HUES48 (cell line): ENCODE measurements around the gene CRACR2A.

Source experiments
- H3K27ac ChIP-seq: one replicate; pipeline ENCODE4 v1.7.0; 2013; ENCODE audit warnings: low read depth, low read length, inconsistent platforms
- H3K27me3 ChIP-seq: 2 replicates; pipeline ENCODE4 v1.6.1; 2013; ENCODE audit warnings: mild to moderate bottlenecking, low read length; ENCODE audit not compliant: control insufficient read depth, insufficient read depth
- H3K36me3 ChIP-seq: 2 replicates; pipeline ENCODE4 v1.6.1; 2013; ENCODE audit warnings: low read length; ENCODE audit not compliant: control insufficient read depth, insufficient read depth
- H3K4me1 ChIP-seq: 2 replicates; pipeline ENCODE4 v1.6.1; 2013; ENCODE audit warnings: mild to moderate bottlenecking, low read length; ENCODE audit not compliant: control insufficient read depth, insufficient read depth
- H3K4me3 ChIP-seq: 2 replicates; pipeline ENCODE4 v1.5.1; 2013; ENCODE audit warnings: mild to moderate bottlenecking, low read depth, low read length
- H3K9ac ChIP-seq: 2 replicates; pipeline ENCODE4 v1.6.1; 2013; ENCODE audit warnings: mild to moderate bottlenecking, low read depth, low read length, moderate library complexity
- H3K9me3 ChIP-seq: 2 replicates; pipeline ENCODE4 v1.6.1; 2013; ENCODE audit warnings: low read length; ENCODE audit not compliant: control insufficient read depth, insufficient read depth

Gene CRACR2A

GRCh38 chr12:3602488-3602887 is 150.4 kb downstream of the CRACR2A start:
- H3K36me3 ChIP-seq: no peaks in the 10 kb centered on the region
- H3K4me3 ChIP-seq: no peak overlapping the region
- no peaks in the 10 kb centered on the region for H3K9me3 ChIP-seq
- peaks cover 57% of the 10 kb centered on the region for H3K4me1 ChIP-seq
- no peak overlapping the region for H3K9ac ChIP-seq
- H3K27ac ChIP-seq: no peak overlapping the region
- peaks cover 26% of the 10 kb centered on the region for H3K27me3 ChIP-seq

GRCh38 chr12:3601461-3602150 is 151.3 kb downstream of the CRACR2A start:
- no peaks in the 10 kb centered on the region for H3K36me3 ChIP-seq
- peaks cover 17% of the 10 kb centered on the region for H3K27me3 ChIP-seq
- H3K9me3 ChIP-seq: no peaks in the 10 kb centered on the region
- no peak overlapping the region for H3K27ac ChIP-seq
- no peak overlapping the region for H3K4me3 ChIP-seq
- H3K4me1 ChIP-seq: peaks cover 49% of the 10 kb centered on the region
- H3K9ac ChIP-seq: no peak overlapping the region

- Histone ChIP-seq H3K27me3 (peaks cover 10% of the 10 kb centered on the region), H3K36me3 (no peaks in the 10 kb centered on the region), H3K27ac (no peak overlapping the region), H3K9me3 (no peaks in the 10 kb centered on the region), H3K4me3 (no peak overlapping the region), H3K4me1 (peaks cover 42% of the 10 kb centered on the region), H3K9ac (no peak overlapping the region)
Observed at GRCh38 chr12:3600951-3601350, 152.0 kb downstream of the CRACR2A start.

GRCh38 chr12:3600039-3600720 is 152.7 kb downstream of the CRACR2A start:
- Histone ChIP-seq H3K27me3 (peaks cover 4% of the 10 kb centered on the region; the same call in 1 of the 2 replicates), H3K36me3 (no peaks in the 10 kb centered on the region), H3K9ac (no peak overlapping the region), H3K4me1 (peaks cover 35% of the 10 kb centered on the region; the same call in 1 of the 2 replicates), H3K4me3 (no peak overlapping the region), H3K9me3 (no peaks in the 10 kb centered on the region), H3K27ac (peak overlapping the region; percentile 31)

DNA sequence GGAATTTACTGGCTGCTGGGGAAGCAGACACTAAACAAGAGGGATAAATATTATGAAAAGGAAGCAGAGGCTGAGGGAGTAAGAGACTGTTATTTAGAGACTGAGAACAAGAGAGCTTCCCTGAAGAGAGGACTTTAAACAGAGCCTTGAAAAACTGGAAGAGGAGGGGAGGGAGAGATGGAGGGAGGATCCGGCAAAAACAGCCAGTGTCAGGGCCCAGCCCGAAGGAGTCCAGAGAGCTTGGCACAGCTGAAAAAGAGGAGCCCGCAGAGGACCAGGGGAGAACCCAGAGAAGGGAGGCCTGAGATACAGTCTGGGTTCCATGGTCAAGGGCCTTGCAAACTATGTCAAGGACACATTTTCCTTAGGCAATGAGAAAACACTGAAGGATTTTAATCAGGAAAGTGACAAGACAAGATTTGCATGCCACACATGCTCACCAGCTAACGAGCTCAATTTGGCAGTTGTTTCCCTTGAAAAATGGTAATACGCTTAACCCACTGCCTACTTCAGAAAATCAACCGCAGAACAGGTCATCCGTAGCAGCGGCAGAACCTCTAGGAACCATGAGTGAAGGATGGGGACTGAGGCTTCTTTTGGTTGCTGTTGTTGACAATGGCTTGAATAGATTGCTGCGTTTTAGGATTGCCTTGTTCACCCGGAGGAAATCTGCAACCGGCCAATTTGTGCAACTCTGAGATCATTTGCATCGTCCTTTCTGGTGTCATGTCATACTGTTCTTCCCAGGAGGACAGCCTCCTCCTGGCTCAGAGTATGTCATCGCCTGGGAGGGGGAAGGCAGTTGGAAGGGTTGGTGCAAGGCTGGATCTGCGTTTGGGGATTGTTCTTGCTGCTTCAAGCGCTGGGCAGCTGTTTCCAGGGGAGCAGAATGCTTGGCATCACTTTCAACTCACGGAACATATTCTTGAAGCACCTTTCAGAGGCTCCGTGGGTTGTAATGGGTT is 153.7 kb downstream of the CRACR2A start:
- H3K27me3 ChIP-seq: peaks cover 4% of the 10 kb centered on the region; the same call in 1 of the 2 replicates
- H3K9ac ChIP-seq: no peak overlapping the region
- H3K36me3 ChIP-seq: no peaks in the 10 kb centered on the region
- no peaks in the 10 kb centered on the region for H3K9me3 ChIP-seq
- peaks cover 25% of the 10 kb centered on the region; the same call in 1 of the 2 replicates for H3K4me1 ChIP-seq
- H3K4me3 ChIP-seq: no peak overlapping the region
- H3K27ac ChIP-seq: no peak overlapping the region

DNA sequence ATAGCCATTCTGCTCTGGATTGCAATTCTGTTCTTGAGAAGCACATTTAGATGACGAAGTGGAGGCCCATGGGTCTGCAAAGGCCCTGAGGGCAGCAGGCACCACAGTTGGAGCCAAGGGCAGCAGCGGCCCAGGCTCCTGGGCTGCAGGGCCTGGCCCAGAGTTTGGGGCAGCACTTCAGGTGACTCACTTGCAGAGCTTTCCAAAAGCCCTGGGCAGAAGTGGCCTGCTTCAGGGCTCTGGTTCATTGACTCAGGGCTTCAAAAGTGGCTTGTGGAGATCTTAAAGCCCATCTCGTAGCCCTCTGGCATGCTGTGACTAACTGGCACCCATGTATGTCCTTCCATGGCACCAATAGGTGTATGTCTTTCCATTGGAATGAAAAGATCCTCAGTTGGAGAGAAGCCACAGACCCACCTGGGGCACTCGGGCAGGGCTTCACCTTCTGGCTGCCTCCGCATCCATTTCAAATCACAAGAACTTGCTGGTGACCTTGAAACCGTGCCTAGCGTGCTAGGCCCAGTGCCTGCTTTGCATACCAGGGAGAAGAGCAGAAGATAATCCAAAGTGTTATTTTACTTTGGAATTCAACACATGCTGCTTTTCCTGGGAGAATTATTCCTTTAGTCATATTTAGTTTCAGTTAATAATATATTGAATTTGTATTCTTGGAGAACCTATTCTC is 155.2 kb downstream of the CRACR2A start:
- Histone ChIP-seq H3K4me3 (no peak overlapping the region), H3K36me3 (no peaks in the 10 kb centered on the region), H3K4me1 (peaks cover 19% of the 10 kb centered on the region; the same call in 1 of the 2 replicates), H3K27me3 (peaks cover 4% of the 10 kb centered on the region; the same call in 1 of the 2 replicates), H3K27ac (no peak overlapping the region), H3K9me3 (no peaks in the 10 kb centered on the region), H3K9ac (no peak overlapping the region)

- Histone ChIP-seq H3K27me3 (no peaks in the 10 kb centered on the region; the same call in 1 of the 2 replicates), H3K4me3 (no peak overlapping the region), H3K9ac (no peak overlapping the region), H3K27ac (no peak overlapping the region), H3K9me3 (no peaks in the 10 kb centered on the region), H3K4me1 (peaks cover 12% of the 10 kb centered on the region; the same call in 1 of the 2 replicates), H3K36me3 (no peaks in the 10 kb centered on the region)
Observed at GRCh38 chr12:3596703-3597415, 156.1 kb downstream of the CRACR2A start.

GRCh38 chr12:3595721-3596120 is 157.2 kb downstream of the CRACR2A start:
- H3K36me3 ChIP-seq: no peaks in the 10 kb centered on the region
- H3K9ac ChIP-seq: no peak overlapping the region
- H3K4me1 ChIP-seq: peaks cover 12% of the 10 kb centered on the region; the same call in 1 of the 2 replicates
- no peaks in the 10 kb centered on the region for H3K9me3 ChIP-seq
- no peak overlapping the region for H3K4me3 ChIP-seq
- no peak overlapping the region for H3K27ac ChIP-seq
- H3K27me3 ChIP-seq: no peaks in the 10 kb centered on the region

DNA sequence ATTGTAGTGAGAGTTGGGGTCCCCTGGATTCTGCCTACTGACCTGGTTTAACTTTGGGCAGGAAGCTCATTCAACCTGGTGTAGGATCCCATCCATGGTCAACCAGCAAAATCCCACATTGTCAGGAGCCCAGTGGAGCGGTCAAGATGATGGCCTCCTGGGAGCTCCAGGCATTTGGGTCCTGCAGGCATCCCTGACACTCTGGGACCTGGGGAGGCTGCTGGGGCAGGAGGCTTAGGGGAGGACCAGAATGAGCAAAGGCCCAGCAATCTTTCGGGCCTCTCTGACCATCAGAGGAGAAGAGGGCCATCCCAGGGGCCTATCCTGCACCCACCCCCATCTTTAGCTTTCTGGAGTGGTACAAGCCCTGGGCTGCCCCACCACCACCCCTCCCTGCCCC is 157.9 kb downstream of the CRACR2A start:
- Histone ChIP-seq H3K27me3 (no peaks in the 10 kb centered on the region), H3K4me1 (peaks cover 4% of the 10 kb centered on the region; the same call in 1 of the 2 replicates), H3K9ac (no peak overlapping the region), H3K9me3 (no peaks in the 10 kb centered on the region), H3K4me3 (no peak overlapping the region), H3K27ac (no peak overlapping the region), H3K36me3 (no peaks in the 10 kb centered on the region)
